Right atrium auricular region (tissue), 2 donors: ENCODE results near the gene TM4SF20. TPM values are rescaled to one million over a fixed set of nuclear protein-coding genes. Genes with fewer than 3 reads are reported as not detected.

Experiments used
- DNase-seq: peaks from one replicate; pipeline ENCODE4 v3.0.0-alpha.2; 2019; ENCODE audit warnings: low spot score
- H3K27ac ChIP-seq, 2 donors: fragments of 200-600 bp; sonication (generic); 1 replicate in 1 of 2; 2 replicates in 1 of 2; pipeline ENCODE4 v1.5.1; 2016 to 2019
- H3K27me3 ChIP-seq, 2 donors: fragments of 200-600 bp; sonication (generic); one replicate each; pipeline versions ENCODE4 v1.5.1 to v1.6.0; 2017 to 2019
- H3K36me3 ChIP-seq: fragments of 200-600 bp; sonication (generic); one replicate; pipeline ENCODE4 v1.5.1; 2016
- H3K4me1 ChIP-seq, 2 donors: fragments of 200-600 bp; sonication (generic); one replicate each; pipeline versions ENCODE4 v1.5.1 to v1.6.0; 2017 to 2019
- H3K4me3 ChIP-seq, 2 donors: fragments of 200-600 bp; sonication (generic); 1 replicate in 1 of 2; 2 replicates in 1 of 2; pipeline ENCODE4 v1.5.1; 2017 to 2019; ENCODE audit warnings: mild to moderate bottlenecking in 1 of 2, moderate library complexity in 1 of 2
- H3K9me3 ChIP-seq, 2 donors: fragments of 200-600 bp; sonication (generic); one replicate each; pipeline ENCODE4 v1.5.1; 2019
- total RNA-seq, 2 donors: library from RNA; depleted of rRNA; stranded (reverse); fragments of >200 nt; gene quantifications; one replicate each; pipeline ENCODE4 v1.1.0, GENCODE V29; 2016
- TF ChIP-seq, protein P1 (sequence below), 2 donors: fragments of 200-600 bp; sonication (generic); IDR thresholded peaks; one replicate each; pipeline ENCODE4 v1.5.1; 2019; ENCODE audit warnings: antibody characterized with exemption in 2 of 2

The TM4SF20 gene, protein sequence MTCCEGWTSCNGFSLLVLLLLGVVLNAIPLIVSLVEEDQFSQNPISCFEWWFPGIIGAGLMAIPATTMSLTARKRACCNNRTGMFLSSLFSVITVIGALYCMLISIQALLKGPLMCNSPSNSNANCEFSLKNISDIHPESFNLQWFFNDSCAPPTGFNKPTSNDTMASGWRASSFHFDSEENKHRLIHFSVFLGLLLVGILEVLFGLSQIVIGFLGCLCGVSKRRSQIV
- total RNA-seq = not detected

DNA sequence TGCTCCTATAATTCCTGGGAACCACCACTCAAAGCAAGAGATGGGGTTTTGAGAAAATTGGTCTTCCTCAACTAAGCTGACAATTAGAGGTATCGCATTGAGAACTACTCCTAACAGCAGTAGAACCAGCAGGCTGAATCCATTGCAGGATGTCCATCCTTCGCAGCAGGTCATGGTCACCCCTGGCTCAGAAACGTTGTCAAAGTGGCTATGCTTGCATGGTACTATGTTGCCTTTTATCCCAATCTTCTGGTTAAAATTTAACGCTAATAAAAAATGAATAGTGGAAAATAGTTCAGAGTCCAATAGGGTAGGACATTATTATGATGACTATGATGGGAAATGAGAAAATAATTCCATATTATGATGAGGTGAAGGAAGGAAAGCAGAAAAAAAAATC is at the start of gene TM4SF20:
TSS of gene TM4SF20 (minus strand) at position 212 of the 400 bp plus-strand sequence. CDS start at position 174, 38 bp downstream.
- TF ChIP-seq, protein P1, sequence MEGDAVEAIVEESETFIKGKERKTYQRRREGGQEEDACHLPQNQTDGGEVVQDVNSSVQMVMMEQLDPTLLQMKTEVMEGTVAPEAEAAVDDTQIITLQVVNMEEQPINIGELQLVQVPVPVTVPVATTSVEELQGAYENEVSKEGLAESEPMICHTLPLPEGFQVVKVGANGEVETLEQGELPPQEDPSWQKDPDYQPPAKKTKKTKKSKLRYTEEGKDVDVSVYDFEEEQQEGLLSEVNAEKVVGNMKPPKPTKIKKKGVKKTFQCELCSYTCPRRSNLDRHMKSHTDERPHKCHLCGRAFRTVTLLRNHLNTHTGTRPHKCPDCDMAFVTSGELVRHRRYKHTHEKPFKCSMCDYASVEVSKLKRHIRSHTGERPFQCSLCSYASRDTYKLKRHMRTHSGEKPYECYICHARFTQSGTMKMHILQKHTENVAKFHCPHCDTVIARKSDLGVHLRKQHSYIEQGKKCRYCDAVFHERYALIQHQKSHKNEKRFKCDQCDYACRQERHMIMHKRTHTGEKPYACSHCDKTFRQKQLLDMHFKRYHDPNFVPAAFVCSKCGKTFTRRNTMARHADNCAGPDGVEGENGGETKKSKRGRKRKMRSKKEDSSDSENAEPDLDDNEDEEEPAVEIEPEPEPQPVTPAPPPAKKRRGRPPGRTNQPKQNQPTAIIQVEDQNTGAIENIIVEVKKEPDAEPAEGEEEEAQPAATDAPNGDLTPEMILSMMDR (IDR thresholded peaks at IDR 0.05) = no peak
- Histone ChIP-seq H3K36me3 (no peaks in the 10 kb centered on the region), H3K27ac (no peak within 1 kb of the TSS), H3K9me3 (no peaks in the 10 kb centered on the region), H3K27me3 (no peaks in the 10 kb centered on the region), H3K4me3 (no peak within 1 kb of the TSS), H3K4me1 (no peaks in the 10 kb centered on the region)
- no peak for DNase-seq

DNA sequence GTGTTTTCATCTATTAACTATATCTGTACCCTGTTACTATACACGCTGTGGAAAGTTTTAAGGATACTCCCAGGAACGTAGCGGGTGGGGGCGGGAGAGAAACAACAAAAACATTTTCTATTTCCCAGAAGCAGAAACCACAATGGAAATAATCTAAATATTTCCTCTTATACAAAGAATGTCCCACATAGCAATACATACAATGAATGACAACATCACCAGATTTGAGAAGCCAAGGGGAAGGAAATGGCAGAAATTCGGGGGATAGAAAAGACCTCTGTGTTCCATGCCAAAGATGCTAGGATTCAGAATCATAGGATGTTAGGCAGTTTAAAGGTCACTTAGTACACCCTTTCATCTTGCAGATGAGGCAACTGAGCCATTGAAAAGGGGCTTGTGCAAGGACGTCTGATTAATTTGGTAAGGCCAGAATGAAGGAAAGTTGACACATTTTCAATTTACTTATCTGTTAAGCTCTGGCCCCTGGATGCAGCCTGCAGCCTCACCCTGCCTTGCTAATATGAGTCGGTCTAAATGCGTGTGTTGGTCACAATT is 49.7 kb upstream of the TM4SF20 start:
- Histone ChIP-seq H3K27ac (no peak overlapping the region), H3K4me1 (no peaks in the 10 kb centered on the region), H3K9me3 (peaks cover 0 to 14% of the 10 kb centered on the region in 2 donors), H3K4me3 (no peak overlapping the region), H3K27me3 (no peaks in the 10 kb centered on the region), H3K36me3 (no peaks in the 10 kb centered on the region)
- DNase-seq = no peak
- TF ChIP-seq, protein P1 (IDR thresholded peaks at IDR 0.05) = no peak

DNA sequence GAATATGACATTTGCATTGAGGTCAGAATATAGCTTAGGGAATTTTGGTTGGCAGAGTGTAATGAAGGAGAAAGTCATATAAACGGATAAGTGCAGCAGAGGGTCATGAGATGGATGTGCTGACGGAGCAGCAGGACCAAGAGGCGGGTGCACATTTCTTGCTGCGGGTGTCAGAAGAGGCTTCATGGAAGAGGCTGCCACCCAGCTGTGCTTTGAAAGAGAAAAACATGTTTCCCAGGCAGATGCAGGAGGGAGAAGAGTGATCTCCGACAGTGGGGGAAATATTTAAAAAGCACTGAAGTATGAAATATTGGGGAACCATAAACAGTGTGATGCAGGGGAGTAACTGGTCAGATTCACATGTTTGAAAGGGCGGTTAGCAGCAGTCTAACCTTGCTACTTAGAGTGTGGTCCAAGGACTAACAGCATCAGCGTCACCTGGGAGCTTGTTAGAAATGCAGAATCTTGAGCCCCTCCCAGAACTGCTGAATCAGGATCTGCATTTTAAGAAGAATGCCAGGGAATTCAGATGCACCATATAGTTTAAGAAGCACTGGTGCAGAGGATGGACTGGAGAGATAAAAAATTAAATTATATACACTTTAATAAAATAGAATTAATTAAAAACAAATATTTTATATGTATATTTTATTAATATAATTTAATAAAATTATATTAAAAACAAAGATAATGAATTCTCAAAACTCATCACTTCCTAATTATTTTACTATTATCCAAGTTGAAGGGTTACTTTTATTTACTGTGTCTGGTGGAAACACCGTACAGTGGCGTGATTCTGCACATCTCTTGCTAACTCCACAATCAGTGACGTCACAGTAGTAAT is 44.8 kb upstream of the TM4SF20 start:
- Histone ChIP-seq H3K4me3 (no peak overlapping the region), H3K9me3 (no peaks in the 10 kb centered on the region), H3K4me1 (no peaks in the 10 kb centered on the region), H3K36me3 (no peaks in the 10 kb centered on the region), H3K27ac (no peak overlapping the region), H3K27me3 (no peaks in the 10 kb centered on the region)
- DNase-seq = no peak
- TF ChIP-seq, protein P1 (IDR thresholded peaks at IDR 0.05) = no peak

DNA sequence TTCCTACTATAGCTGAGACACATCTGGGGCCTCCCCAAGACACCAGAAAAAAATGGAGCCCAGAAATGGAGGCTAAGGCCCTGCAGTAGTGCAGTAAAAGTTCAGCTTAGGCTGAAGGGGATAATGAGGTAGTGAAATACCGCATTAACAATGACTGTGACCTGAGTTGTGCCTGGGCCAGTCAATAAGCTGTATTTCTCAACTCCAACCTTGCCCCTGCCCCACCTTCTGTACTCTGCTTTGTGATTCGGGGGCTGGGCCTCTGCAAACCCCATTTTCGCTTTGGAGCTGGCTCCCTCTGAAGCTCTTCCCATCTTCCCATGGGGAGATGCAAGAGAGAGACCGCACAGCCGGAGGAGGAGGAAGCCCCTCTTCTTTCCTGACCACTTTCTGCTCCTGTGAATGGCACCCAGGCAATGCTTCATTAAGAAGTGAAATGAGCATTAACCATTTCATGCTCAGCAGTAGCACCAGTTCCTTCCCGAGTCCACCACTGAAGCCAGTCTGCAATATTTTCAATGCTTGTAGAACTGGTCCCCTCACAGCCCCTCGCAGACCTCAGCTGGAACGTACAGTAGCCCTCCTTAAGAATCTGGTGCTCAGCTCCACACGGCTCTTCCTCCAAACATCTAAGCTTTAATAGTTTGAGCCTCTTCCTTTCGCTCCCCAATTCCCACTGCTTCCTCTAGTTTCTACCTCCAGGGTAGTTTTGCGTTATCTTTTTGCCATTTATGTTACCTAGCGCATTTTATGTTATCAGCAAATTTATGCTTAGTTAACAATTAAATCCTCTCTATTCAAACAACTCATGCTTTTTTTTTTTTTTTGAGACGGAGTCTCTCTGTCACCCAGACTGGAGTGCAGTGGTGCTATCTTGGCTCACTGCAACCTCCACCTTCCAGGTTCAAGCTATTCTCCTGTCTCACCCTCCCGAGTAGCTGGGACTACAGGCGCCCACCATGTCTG is 41.3 kb upstream of the TM4SF20 start:
- Histone ChIP-seq H3K27ac (no peak overlapping the region), H3K9me3 (no peaks in the 10 kb centered on the region), H3K36me3 (no peaks in the 10 kb centered on the region), H3K27me3 (no peaks in the 10 kb centered on the region), H3K4me3 (no peak overlapping the region), H3K4me1 (no peaks in the 10 kb centered on the region)
- no peak for DNase-seq
- TF ChIP-seq, protein P1 (IDR thresholded peaks at IDR 0.05) = no peak

DNA sequence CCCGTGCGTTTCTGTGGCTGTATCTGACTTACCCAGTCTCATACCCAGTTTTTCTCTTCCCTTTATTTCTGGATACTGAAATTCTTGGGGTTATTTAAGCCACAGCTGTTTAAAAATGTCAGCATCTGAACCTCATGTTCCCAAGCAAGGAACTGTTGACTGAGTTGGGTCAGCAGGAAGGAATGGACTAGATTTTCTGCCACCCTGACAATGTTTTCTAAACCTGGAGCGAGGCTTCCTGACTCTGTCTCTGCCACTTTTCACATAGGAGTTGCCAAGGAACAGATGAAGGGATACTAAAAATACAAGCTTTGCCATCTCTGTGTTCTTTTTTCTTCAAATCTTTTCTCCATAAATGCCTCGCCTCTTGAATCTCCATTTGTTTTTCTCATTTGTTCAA is 37.6 kb upstream of the TM4SF20 start:
- Histone ChIP-seq H3K4me1 (no peaks in the 10 kb centered on the region), H3K4me3 (no peak overlapping the region), H3K36me3 (no peaks in the 10 kb centered on the region), H3K27me3 (no peaks in the 10 kb centered on the region), H3K9me3 (no peaks in the 10 kb centered on the region), H3K27ac (peak overlapping the region; percentile 3 to 60)
- DNase-seq = no peak
- TF ChIP-seq, protein P1 (IDR thresholded peaks at IDR 0.05) = no peak
